ENCODE data around the gene SLC26A9.

DNA sequence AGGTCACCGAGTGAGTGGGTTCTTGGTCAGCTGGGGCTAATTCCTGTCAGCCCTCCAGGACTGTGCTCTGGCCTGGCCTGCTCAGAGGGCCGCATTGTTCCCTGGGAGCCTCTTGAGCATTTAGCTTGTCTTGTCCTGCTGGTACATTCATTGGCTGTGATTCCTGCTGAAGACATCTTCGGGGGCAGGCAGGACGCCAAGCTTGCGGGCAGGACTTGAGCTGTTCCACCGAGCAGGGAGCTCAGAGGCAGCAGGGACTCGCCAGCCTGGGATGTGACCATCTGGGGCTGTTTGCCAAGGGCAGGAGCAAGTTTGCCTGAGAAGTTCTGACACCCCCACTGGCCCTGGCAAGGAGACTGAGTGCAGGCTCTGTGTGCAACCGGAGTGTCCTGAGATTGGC lies 7.0 kb upstream of the SLC26A9 start:
- TF ChIP-seq, protein P1, sequence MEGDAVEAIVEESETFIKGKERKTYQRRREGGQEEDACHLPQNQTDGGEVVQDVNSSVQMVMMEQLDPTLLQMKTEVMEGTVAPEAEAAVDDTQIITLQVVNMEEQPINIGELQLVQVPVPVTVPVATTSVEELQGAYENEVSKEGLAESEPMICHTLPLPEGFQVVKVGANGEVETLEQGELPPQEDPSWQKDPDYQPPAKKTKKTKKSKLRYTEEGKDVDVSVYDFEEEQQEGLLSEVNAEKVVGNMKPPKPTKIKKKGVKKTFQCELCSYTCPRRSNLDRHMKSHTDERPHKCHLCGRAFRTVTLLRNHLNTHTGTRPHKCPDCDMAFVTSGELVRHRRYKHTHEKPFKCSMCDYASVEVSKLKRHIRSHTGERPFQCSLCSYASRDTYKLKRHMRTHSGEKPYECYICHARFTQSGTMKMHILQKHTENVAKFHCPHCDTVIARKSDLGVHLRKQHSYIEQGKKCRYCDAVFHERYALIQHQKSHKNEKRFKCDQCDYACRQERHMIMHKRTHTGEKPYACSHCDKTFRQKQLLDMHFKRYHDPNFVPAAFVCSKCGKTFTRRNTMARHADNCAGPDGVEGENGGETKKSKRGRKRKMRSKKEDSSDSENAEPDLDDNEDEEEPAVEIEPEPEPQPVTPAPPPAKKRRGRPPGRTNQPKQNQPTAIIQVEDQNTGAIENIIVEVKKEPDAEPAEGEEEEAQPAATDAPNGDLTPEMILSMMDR (IDR thresholded peaks at IDR 0.05), result no peak
- TF ChIP-seq EZH2 (IDR thresholded peaks at IDR 0.05) (no peak), EZH2phosphoT487 (IDR thresholded peaks at IDR 0.05) (no peak)
